ENCODE results near the gene TMEM123.

DNA sequence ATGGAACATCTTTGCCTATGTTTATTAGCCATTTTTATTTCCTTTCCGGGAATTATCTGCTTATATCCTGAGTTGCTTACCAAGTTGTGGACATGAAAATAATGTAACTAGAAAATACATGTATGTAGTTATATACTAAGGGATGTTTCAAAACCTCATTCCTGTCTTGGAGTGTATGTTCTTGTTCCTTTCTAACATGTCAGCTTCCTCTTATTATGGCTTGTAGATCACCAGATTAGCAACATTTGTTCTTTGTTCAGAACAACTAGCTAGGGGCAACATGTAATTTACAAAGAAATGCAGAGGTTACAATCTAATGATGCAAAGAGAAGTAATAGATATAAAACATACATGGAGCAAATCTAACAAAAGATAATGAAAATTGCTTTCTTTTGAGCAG lies 13.1 kb upstream of the TMEM123 start:
- TF ChIP-seq PAX5 (IDR thresholded peaks at IDR 0.05; ENCODE audit: insufficient read depth, low read length, severe bottlenecking), result no peak
- no peak for TF ChIP-seq POLR2AphosphoS5 (IDR thresholded peaks at IDR 0.05; ENCODE audit: low read depth, low read length)

All from GM12891 (cell line).